Lung microvascular endothelial cell (primary cell): ENCODE measurements around the gene AP4M1. TPM values are rescaled to one million over a fixed set of nuclear protein-coding genes. Genes with fewer than 3 reads are reported as not detected.

Experiments
- DNase-seq, 2 donors: peaks; one replicate each; pipeline versions ENCODE4 v3.0.0 to v3.0.0-alpha.2; 2010; ENCODE audit warnings: low read depth in 2 of 2
- total RNA-seq: library from RNA; depleted of rRNA; stranded (reverse); fragments of >200 nt; gene quantifications from 2 replicates; pipeline ENCODE4 v1.2.1, GENCODE V29; 2014

The AP4M1 gene
- 12.5 and 13.1 TPM in 2 replicates for total RNA-seq

GRCh38 chr7:100101016-100101862 is at the start of gene AP4M1, which contains the start of gene MCM7:
Gene AP4M1 (plus strand): TSS chr7:100101643. CDS start chr7:100101715, 72 bp downstream.
Gene MCM7 (minus strand): TSS chr7:100101397. CDS start chr7:100101294, 103 bp downstream.
- DNase-seq: peak; percentile 99

- peak; percentile 85 to 86 for DNase-seq
These were observed 48.2 kb upstream of the AP4M1 start for GRCh38 chr7:100053215-100053614.

- no peak for DNase-seq
These were observed 44.4 kb upstream of the AP4M1 start for GRCh38 chr7:100057006-100057405.

- no peak for DNase-seq
These were observed 42.1 kb upstream of the AP4M1 start for GRCh38 chr7:100059251-100059739.

- DNase-seq: no peak
These were observed 39.8 kb upstream of the AP4M1 start for GRCh38 chr7:100061518-100062193.

GRCh38 chr7:100063376-100063775 is 38.1 kb upstream of the AP4M1 start:
- DNase-seq: no peak

- DNase-seq: no peak
These were observed 37.3 kb upstream of the AP4M1 start for GRCh38 chr7:100064162-100064561.

- peak in 1 of 2 donors; percentile 37 for DNase-seq
These were observed 35.8 kb upstream of the AP4M1 start for GRCh38 chr7:100065452-100066186.

- DNase-seq: no peak
These were observed 34.5 kb upstream of the AP4M1 start for GRCh38 chr7:100066953-100067352.

GRCh38 chr7:100069991-100070390 is 31.5 kb upstream of the AP4M1 start:
- DNase-seq: no peak

- no peak for DNase-seq
These were observed 30.3 kb upstream of the AP4M1 start for GRCh38 chr7:100071018-100071723.

GRCh38 chr7:100072462-100072861 is 29.0 kb upstream of the AP4M1 start:
- no peak for DNase-seq

GRCh38 chr7:100074841-100075240 is 26.6 kb upstream of the AP4M1 start:
- no peak for DNase-seq

- DNase-seq: no peak
These were observed 26.0 kb upstream of the AP4M1 start for GRCh38 chr7:100075418-100075817.

- no peak for DNase-seq
These were observed 24.2 kb upstream of the AP4M1 start for GRCh38 chr7:100077205-100077604.

GRCh38 chr7:100079024-100079560 is 22.4 kb upstream of the AP4M1 start:
- no peak for DNase-seq

GRCh38 chr7:100080907-100081534 is 20.4 kb upstream of the AP4M1 start:
- DNase-seq: peak; percentile 37 to 58

- peak; percentile 99 for DNase-seq
These were observed 19.8 kb upstream of the AP4M1 start, which contains the start of gene ZNF3 for GRCh38 chr7:100081535-100082102. Gene ZNF3 (minus strand): TSS chr7:100081723. CDS start chr7:100077357, 4,366 bp downstream.

GRCh38 chr7:100082978-100083377 is 18.5 kb upstream of the AP4M1 start:
- DNase-seq: no peak

- DNase-seq: no peak
These were observed 15.9 kb upstream of the AP4M1 start for GRCh38 chr7:100085515-100085914.
